DOHH2 (cell line): ENCODE measurements around the gene TMPRSS7.

ENCODE experiments used
- CTCF ChIP-seq: fragments of 200-600 bp; sonication (generic); IDR thresholded peaks from one replicate; pipeline ENCODE4 v1.5.1; 2014; ENCODE audit warnings: antibody characterized with exemption, mild to moderate bottlenecking, low read depth, low read length; ENCODE audit not compliant: poor library complexity, severe bottlenecking
- EZH2phosphoT487 ChIP-seq: fragments of 200-600 bp; sonication (generic); IDR thresholded peaks from 2 replicates; pipeline ENCODE4 v1.6.1; 2017; ENCODE audit warnings: borderline replicate concordance, mild to moderate bottlenecking, antibody characterized with exemption, low read length, moderate library complexity, mixed read lengths

- TF ChIP-seq CTCF: no peak
- TF ChIP-seq EZH2phosphoT487: no peak
Observed at GRCh38 chr3:112083239-112083638, 48.7 kb downstream of the TMPRSS7 start.
